ENCODE data around the gene THRA.

The THRA gene

GRCh38 chr17:40023590-40024292, 39.0 kb upstream of the THRA start:
- Mint-ChIP-seq H3K4me1 (ENCODE audit: low read depth) (peaks cover 10% of the 10 kb centered on the region), H3K27ac (no peak overlapping the region), H3K9me3 (no peaks in the 10 kb centered on the region), H3K27me3 (no peaks in the 10 kb centered on the region), H3K36me3 (ENCODE audit: low read depth) (peaks cover 51% of the 10 kb centered on the region), H3K4me3 (no peak overlapping the region)

GRCh38 chr17:40024901-40025300, 37.9 kb upstream of the THRA start:
- peaks cover 57% of the 10 kb centered on the region for H3K36me3 Mint-ChIP-seq (ENCODE audit: low read depth)
- peaks cover 10% of the 10 kb centered on the region for H3K4me1 Mint-ChIP-seq (ENCODE audit: low read depth)
- no peak overlapping the region for H3K27ac Mint-ChIP-seq
- H3K9me3 Mint-ChIP-seq, result no peaks in the 10 kb centered on the region
- H3K27me3 Mint-ChIP-seq, result no peaks in the 10 kb centered on the region
- no peak overlapping the region for H3K4me3 Mint-ChIP-seq

DNA sequence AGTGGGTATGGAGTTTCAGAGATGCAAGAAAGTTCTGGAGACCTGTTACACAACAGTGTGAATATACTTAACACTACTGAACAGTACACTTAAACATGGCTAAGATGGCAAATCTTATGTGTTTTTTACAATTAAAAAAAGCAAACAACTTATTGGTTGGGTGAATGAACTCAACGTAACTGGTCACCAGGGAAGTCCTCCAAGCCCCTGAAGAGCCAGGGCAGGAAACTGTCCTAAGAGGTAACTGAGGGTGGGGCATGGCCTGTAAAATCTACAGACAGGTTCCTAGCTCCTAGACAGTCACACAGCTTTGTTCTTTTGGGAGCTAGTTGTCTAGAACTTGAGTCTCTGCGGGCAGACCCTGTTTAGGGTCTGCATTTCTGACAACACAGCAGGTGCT, 37.2 kb upstream of the THRA start:
- Mint-ChIP-seq H3K36me3 (ENCODE audit: low read depth) (peaks cover 54% of the 10 kb centered on the region), H3K27me3 (no peaks in the 10 kb centered on the region), H3K9me3 (no peaks in the 10 kb centered on the region), H3K27ac (no peak overlapping the region), H3K4me1 (ENCODE audit: low read depth) (peaks cover 10% of the 10 kb centered on the region), H3K4me3 (no peak overlapping the region)

DNA sequence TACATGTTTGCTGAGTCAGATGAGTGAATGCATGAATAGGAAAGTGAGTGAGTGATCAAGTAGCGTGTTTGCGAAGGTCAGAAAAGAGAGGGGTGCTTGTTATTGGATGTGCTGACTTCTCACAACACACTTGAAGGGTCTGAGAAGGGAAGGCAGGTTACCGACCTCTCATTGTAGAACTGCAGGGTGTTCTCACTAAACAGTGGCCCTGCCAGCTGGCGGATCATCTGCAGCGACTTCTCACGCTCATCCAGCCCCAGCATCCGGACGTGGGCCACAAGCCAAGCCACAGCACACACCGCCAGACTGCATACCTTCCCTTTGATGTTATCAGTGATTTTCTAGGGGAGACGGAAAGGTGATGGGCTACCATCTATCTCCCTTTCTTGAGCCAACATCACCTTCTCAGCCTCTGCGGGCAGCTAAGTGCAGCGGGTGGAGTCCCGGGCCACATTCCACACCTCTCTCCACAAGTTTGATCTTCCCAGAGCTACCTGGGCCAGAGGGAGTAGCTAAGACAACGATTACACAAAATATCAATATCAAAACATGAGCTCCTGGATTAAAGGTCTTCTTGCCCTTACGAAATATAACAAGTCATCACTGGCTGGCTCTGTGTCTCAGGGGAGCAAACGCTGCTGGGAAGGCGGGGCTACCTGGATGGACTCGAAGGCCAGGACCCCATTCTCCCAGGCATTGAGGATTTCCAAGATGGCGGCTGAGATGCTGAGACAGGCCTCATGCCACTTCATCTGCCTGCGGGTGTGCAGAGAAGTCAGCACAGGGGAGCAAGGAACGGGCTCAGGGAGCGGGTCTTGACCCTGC, 36.6 kb upstream of the THRA start:
- Mint-ChIP-seq H3K36me3 (ENCODE audit: low read depth) (peaks cover 56% of the 10 kb centered on the region), H3K27me3 (no peaks in the 10 kb centered on the region), H3K4me1 (ENCODE audit: low read depth) (peaks cover 10% of the 10 kb centered on the region), H3K4me3 (no peak overlapping the region), H3K9me3 (no peaks in the 10 kb centered on the region), H3K27ac (no peak overlapping the region)

DNA sequence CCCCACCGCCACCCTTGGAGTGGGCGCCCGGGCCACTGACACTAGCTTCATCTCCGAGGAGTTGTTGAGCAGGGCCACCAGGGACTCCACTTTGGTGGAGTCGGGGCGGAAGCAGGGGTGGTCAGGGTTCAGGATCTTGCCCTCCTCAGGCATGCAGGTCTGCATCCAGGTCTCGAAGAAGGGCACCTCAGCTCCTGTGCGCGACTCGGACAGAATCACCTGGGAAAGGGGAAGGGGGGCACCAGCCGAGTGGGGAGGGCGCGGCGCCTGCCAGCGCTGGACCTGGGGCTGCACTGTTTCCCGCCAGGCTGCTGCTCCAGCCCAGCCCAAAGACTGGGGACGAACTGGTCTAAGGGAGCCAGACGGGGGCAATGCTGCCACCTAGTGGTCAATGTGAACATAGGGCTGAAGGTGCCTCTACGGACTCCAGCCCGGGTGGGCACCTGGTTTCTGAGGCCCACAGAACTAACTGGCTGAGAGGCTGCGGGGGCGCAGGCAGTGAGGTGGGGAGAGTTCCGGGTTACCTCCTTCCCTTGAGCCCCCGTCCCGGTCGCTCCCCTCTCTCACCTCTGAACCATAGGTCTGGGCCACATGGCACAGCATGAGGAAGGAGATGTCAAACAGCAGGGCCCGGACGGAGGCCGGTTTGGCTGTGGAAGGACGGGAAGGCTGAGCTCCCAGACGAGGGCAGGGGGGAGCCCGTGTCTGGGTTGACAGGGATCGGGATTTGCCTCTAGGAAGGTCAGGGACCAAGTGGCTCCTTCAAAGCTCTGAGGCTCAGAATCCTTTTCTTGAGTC, 35.8 kb upstream of the THRA start:
- H3K4me3 Mint-ChIP-seq, result no peak overlapping the region
- peaks cover 57% of the 10 kb centered on the region for H3K36me3 Mint-ChIP-seq (ENCODE audit: low read depth)
- no peaks in the 10 kb centered on the region for H3K27me3 Mint-ChIP-seq
- H3K4me1 Mint-ChIP-seq (ENCODE audit: low read depth), result peaks cover 10% of the 10 kb centered on the region
- no peaks in the 10 kb centered on the region for H3K9me3 Mint-ChIP-seq
- H3K27ac Mint-ChIP-seq, result no peak overlapping the region

DNA sequence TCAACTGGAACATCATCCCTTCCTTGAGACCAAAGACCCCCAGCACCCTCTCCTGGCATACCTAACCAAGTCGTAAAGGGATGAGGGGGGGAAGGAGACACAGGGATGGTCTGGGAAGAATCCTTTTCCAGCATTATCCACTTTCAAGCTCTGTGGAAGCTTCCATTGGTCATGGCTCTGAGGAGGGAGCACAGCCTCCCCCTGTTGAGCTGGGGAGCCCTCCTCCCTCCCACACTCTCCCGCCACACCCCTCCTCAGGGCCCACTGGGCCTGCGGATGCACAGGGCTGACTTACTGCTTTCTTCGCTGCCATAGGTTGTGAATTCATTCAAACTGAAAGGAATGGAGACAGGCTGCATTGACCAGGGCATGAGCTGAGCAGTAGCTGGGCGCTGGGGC, 35.2 kb upstream of the THRA start:
- Mint-ChIP-seq H3K27me3 (no peaks in the 10 kb centered on the region), H3K4me3 (no peak overlapping the region), H3K9me3 (no peaks in the 10 kb centered on the region), H3K36me3 (ENCODE audit: low read depth) (peaks cover 57% of the 10 kb centered on the region), H3K27ac (no peak overlapping the region), H3K4me1 (ENCODE audit: low read depth) (peaks cover 10% of the 10 kb centered on the region)

DNA sequence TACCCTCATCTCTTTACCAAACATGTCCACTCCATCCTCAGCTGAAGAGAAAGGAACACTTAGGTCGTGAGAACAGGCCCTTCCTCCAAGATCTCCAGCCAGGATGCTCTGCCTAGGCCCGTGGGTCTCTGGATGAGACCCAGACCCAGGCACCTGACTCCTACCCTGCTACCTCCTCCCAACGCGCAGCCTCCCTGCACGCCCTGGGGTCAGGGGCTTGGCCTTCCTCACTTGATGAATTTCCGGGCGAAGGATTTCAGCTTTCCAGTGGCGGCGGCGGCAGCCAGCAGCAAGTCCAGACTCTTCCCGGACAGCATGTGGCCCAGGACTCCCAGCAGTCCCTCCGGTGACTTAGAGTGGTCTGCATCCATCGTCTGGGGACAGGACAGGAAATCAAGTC, 34.2 kb upstream of the THRA start:
- Mint-ChIP-seq H3K36me3 (ENCODE audit: low read depth) (peaks cover 56% of the 10 kb centered on the region), H3K4me1 (ENCODE audit: low read depth) (peaks cover 10% of the 10 kb centered on the region), H3K4me3 (no peak overlapping the region), H3K27ac (no peak overlapping the region), H3K9me3 (no peaks in the 10 kb centered on the region), H3K27me3 (no peaks in the 10 kb centered on the region)

DNA sequence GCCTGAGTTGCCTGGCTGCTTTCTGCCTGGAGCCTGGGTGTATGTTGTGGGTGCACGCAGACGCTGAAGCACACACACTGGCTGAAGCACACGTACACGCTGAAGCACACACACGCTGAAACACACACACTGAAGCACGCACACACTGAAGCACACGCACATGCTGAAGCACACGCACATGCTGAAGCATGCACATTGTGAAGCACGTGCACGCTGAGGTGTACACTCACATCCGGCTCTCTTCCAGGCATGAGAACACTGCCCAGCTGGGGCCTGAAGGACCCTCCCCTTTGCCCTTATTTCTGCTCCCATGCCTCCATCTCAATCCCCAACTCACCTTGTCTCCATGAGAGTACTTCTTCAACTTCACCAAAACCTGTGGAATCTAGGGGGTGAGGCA, 31.1 kb upstream of the THRA start:
- no peaks in the 10 kb centered on the region for H3K9me3 Mint-ChIP-seq
- no peak overlapping the region for H3K4me3 Mint-ChIP-seq
- H3K4me1 Mint-ChIP-seq (ENCODE audit: low read depth), result no peaks in the 10 kb centered on the region
- H3K36me3 Mint-ChIP-seq (ENCODE audit: low read depth), result peaks cover 51% of the 10 kb centered on the region
- no peaks in the 10 kb centered on the region for H3K27me3 Mint-ChIP-seq
- no peak overlapping the region for H3K27ac Mint-ChIP-seq

GRCh38 chr17:40032322-40033320, 30.1 kb upstream of the THRA start:
- H3K4me3 Mint-ChIP-seq, result no peak overlapping the region
- H3K27me3 Mint-ChIP-seq, result no peaks in the 10 kb centered on the region
- no peaks in the 10 kb centered on the region for H3K9me3 Mint-ChIP-seq
- H3K27ac Mint-ChIP-seq, result no peak overlapping the region
- H3K36me3 Mint-ChIP-seq (ENCODE audit: low read depth), result peaks cover 51% of the 10 kb centered on the region
- no peaks in the 10 kb centered on the region for H3K4me1 Mint-ChIP-seq (ENCODE audit: low read depth)

- Mint-ChIP-seq H3K27ac (no peak overlapping the region), H3K4me3 (no peak overlapping the region), H3K36me3 (ENCODE audit: low read depth) (peaks cover 51% of the 10 kb centered on the region), H3K27me3 (no peaks in the 10 kb centered on the region), H3K9me3 (no peaks in the 10 kb centered on the region), H3K4me1 (ENCODE audit: low read depth) (no peaks in the 10 kb centered on the region)
Observed at GRCh38 chr17:40033339-40033738, 29.4 kb upstream of the THRA start.

DNA sequence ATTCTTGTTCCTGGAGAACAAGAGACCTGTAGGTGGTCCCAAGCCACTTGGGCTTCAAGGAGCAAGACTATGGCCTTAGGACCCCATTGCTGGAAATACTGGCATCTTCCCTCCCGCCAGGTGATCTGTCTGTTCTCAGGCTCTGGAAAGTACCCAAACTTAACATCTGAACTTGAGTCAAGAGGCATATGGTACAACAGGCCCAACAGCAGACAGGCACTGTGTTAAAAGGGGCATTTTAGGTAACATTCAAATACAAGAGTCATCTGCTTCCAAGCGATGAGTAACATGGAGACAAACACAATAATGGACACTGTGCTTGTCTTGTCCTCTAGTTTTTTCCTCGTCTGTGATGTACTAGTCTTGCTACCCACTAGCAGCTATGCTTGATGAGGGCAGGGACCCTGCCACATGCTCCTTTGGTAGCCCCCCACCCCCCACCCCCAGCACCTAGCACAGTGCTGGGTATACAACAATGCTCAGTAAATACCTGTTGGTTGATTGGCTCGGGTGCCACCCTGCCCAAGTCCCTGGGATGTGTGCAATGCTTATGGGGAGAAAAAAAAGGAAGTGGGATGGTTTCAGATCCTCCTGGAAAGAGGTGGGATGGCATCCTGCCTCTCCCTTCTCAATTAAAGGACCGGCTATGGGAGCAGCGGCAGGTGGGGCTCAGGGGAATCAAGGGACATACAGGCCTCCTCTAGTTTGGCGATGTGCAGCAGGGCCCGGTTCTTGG, 28.2 kb upstream of the THRA start:
- Mint-ChIP-seq H3K36me3 (ENCODE audit: low read depth) (peaks cover 54% of the 10 kb centered on the region), H3K9me3 (no peaks in the 10 kb centered on the region), H3K4me3 (no peak overlapping the region), H3K27me3 (no peaks in the 10 kb centered on the region), H3K4me1 (ENCODE audit: low read depth) (no peaks in the 10 kb centered on the region), H3K27ac (no peak overlapping the region)

DNA sequence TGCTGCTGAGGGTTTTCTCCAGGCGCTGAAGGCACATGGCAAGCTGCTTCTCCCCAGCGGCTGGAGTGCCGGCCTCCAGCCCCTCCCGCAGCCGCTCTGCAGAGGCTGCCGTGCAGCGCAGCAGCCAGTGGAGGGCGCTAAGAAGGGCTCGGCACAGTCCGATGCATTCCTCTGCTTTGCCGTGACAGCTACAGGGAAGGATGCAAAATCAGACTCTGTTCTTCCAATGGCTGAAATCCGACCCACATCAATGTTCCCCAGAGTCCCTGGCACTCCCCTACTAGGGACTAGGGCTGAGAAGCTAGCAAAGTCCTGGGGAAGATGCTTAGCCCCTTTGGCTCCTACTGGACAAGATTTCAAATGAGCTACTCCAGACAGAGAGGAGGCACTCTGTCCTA, 27.6 kb upstream of the THRA start:
- H3K27me3 Mint-ChIP-seq, result no peaks in the 10 kb centered on the region
- H3K4me3 Mint-ChIP-seq, result no peak overlapping the region
- H3K36me3 Mint-ChIP-seq (ENCODE audit: low read depth), result peaks cover 50% of the 10 kb centered on the region
- no peaks in the 10 kb centered on the region for H3K4me1 Mint-ChIP-seq (ENCODE audit: low read depth)
- no peaks in the 10 kb centered on the region for H3K9me3 Mint-ChIP-seq
- no peak overlapping the region for H3K27ac Mint-ChIP-seq

DNA sequence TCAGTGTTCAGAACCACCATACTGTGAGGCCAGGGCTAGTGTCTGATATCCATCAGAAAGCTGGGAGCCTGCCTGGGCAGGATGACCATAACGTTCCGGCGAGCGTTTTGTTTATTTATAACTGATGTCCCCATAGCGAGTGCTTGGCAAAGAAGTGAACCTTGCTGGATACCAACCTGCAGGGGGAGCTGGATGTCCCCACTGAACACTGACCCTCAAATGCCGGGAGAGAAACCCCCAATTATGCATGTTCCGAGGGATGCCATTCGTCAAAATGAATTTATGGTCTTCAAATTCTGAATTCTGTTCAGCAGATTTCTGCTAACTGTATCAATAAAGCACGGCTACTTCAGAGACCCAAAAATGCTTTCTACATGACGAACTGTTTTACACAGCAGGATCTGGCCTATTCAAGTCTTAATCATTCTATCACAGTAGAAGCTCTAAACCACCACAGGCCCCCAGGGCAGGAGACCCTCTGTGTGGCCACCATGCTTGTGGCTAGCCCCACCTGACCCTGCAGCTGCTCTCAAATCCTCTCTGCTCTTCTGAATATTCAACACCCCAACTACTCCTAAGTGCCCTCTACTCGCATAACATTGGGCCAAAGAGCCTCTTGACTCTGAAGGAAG, 23.8 kb upstream of the THRA start:
- Mint-ChIP-seq H3K36me3 (ENCODE audit: low read depth) (peaks cover 33% of the 10 kb centered on the region), H3K27me3 (no peaks in the 10 kb centered on the region), H3K27ac (no peak overlapping the region), H3K4me1 (ENCODE audit: low read depth) (no peaks in the 10 kb centered on the region), H3K4me3 (no peak overlapping the region), H3K9me3 (no peaks in the 10 kb centered on the region)

Measured in stimulated activated naive CD8-positive, alpha-beta T cell treated with anti-CD3 and anti-CD28 coated beads, Interleukin-15, Interleukin-2, amounts not matched to agents 100 ng/mL and 50 ng/mL, for 24 hours (primary cell).